HepG2 (cell line): ENCODE data around the gene DDOST. TPM values are rescaled to one million over a fixed set of nuclear protein-coding genes. Genes with fewer than 3 reads are reported as not detected.

ENCODE experiments used
- ATAC-seq: fragments of 200-7000 bp; cut with Tn5 transposase; 3 replicates; pipeline ENCODE4 v1.9.1; 2020; ENCODE audit warnings: mild to moderate bottlenecking, moderate library complexity
- BruUV-seq: library from RNA; stranded (reverse); fragments of 400-500 nt; replicated peaks from 2 replicates; lab custom pipeline; 2021; lab: Mats Ljungman, UMichigan
- CTCF ChIA-PET: fragments of 300-600 bp; formaldehyde crosslinking; extraction: SDS; loops from one replicate; lab custom pipeline; 2021; ENCODE audit warnings: low total read pairs, inconsistent platforms, low intra/inter-chr PET ratio; lab: Yijun Ruan, JAX
- POLR2A ChIA-PET: fragments of 350-600 bp; sonication (Branson Sonifier 250); formaldehyde crosslinking; loops from one replicate; lab custom pipeline; 2020; ENCODE audit warnings: antibody characterized with exemption, inconsistent platforms; lab: Yijun Ruan, JAX
- DNase-seq: peaks from one replicate; pipeline ENCODE4 v3.0.0-alpha.2; 2015; ENCODE audit warnings: low spot score
- FAIRE-seq: peaks from 3 replicates; lab custom pipeline; 2011; peaks lifted over from hg19 to GRCh38; lab: Jason Lieb, UNC
- H2AFZ ChIP-seq: one replicate; pipeline ENCODE4 v1.6.1; 2011; ENCODE audit warnings: low read length, inconsistent platforms
- H3K27ac ChIP-seq: fragments of 300-600 bp; 3 replicates; pipeline ENCODE4 v1.8.0; 2011; ENCODE audit warnings: mixed run types, mild to moderate bottlenecking, mixed read lengths, low read length, inconsistent platforms; ENCODE audit not compliant: insufficient read depth; ENCODE audit errors: extremely low read length
- H3K27me3 ChIP-seq, 2 experiments: fragments of 200-600 bp in 1 of 2; 2 replicates in 1 of 2; 3 replicates in 1 of 2; pipeline versions ENCODE4 v1.6.0 to v1.8.0; 2011; ENCODE audit warnings: low read length in 2 of 2, mild to moderate bottlenecking in 2 of 2, moderate library complexity in 2 of 2, inconsistent platforms in 1 of 2; ENCODE audit not compliant: insufficient read depth in 2 of 2, control insufficient read depth in 1 of 2
- H3K36me3 ChIP-seq, 2 experiments: fragments of 200-600 bp in 1 of 2; replicated peaks in 1 of 2; 2 replicates in 1 of 2; 3 replicates in 1 of 2; pipeline versions ENCODE4 v1.5.1 to v1.8.0; 2011; ENCODE audit warnings: low read length in 2 of 2, inconsistent platforms in 1 of 2; ENCODE audit not compliant: insufficient read depth in 2 of 2, control insufficient read depth in 1 of 2
- H3K4me1 ChIP-seq: 2 replicates; pipeline ENCODE4 v1.5.1; 2012; ENCODE audit warnings: low read length, inconsistent platforms; ENCODE audit not compliant: insufficient read depth
- H3K4me2 ChIP-seq: 2 replicates; pipeline ENCODE4 v1.6.0; 2011; ENCODE audit warnings: low read depth, low read length, inconsistent platforms
- H3K4me3 ChIP-seq, 3 experiments: fragments of 200-600 bp in 1 of 3; sonication (generic), shearing (Covaris generic) in 1 of 3; replicated peaks in 1 of 3; 2 replicates each; pipeline ENCODE4 v1.5.1; 2011 to 2016; ENCODE audit warnings: low read length in 3 of 3, inconsistent platforms in 2 of 3, low read depth in 2 of 3, mild to moderate bottlenecking in 2 of 3, control low read depth in 1 of 3, mixed read lengths in 1 of 3; ENCODE audit not compliant: insufficient read depth in 1 of 3
- H3K79me2 ChIP-seq: one replicate; pipeline ENCODE4 v1.6.1; 2011; ENCODE audit warnings: low read length, inconsistent platforms; ENCODE audit not compliant: insufficient read depth
- H3K9ac ChIP-seq: 2 replicates; pipeline ENCODE4 v1.6.0; 2011; ENCODE audit warnings: mild to moderate bottlenecking, low read depth, low read length, inconsistent platforms; ENCODE audit not compliant: insufficient read depth
- H3K9me3 ChIP-seq: 2 replicates; pipeline ENCODE4 v1.5.1; 2012; ENCODE audit warnings: mild to moderate bottlenecking, low read length
- H4K20me1 ChIP-seq: 2 replicates; pipeline ENCODE4 v1.6.0; 2011; ENCODE audit warnings: inconsistent platforms, mild to moderate bottlenecking, low read length, moderate library complexity; ENCODE audit not compliant: insufficient read depth
- CENPT ChIP-seq: sonication (generic); formaldehyde crosslinking; IDR thresholded peaks from 2 replicates; pipeline ENCODE4 v1.8.0; 2022; ENCODE audit warnings: low read depth, mild to moderate bottlenecking, moderate library complexity, missing genetic modification reagents
- HNF4G ChIP-seq, 2 experiments: sonication (generic) in 1 of 2; formaldehyde crosslinking in 1 of 2; IDR thresholded peaks; 2 replicates each; pipeline versions ENCODE4 v1.4.0 to v1.6.1; 2011 to 2020; ENCODE audit warnings: borderline replicate concordance in 2 of 2, low read depth in 2 of 2, mild to moderate bottlenecking in 2 of 2, low read length in 1 of 2, missing genetic modification reagents in 1 of 2, moderate library complexity in 1 of 2
- ZNF407 ChIP-seq: sonication (generic); formaldehyde crosslinking; IDR thresholded peaks from one replicate; pipeline ENCODE4 v1.5.1; 2020; ENCODE audit warnings: mild to moderate bottlenecking, missing genetic modification reagents; ENCODE audit errors: not compliant biosample characterization
- ZNF7 ChIP-seq: IDR thresholded peaks from 2 replicates; pipeline ENCODE4 v1.6.1; 2016; ENCODE audit warnings: missing biosample characterization, missing genetic modification reagents
- WGBS: methylation state at CpG from one replicate; pipeline ENCODE4 v1.1.6; 2017; ENCODE audit warnings: low lambda C conversion rate; 5-methylcytosine and 5-hydroxymethylcytosine counted together
- in situ Hi-C: cut with HindIII; loops from 2 replicates; pipeline ENCODE4 v1.10.0; 2017; ENCODE audit warnings: low pct_unique_long_range_greater_than_20kb; ENCODE audit not compliant: extremely low pct_ligation_motif_present
- intact Hi-C: fragments of 100-400 bp; cut with micrococcal nuclease; formaldehyde crosslinking; loops from one replicate; pipeline ENCODE4 v1.10.0; 2022; ENCODE audit not compliant: unreplicated experiment
- polyA plus RNA-seq, 8 experiments: library from polyadenylated mRNA; depleted of rRNA in 3 of 8; stranded (reverse) in 7 of 8; unstranded in 1 of 8; fragments of >200 nt; fragmentation: Illumina TruSeq in 4 of 8; extraction: Trizol in 4 of 8; gene quantifications; 2 replicates each; pipeline versions ENCODE4 v1.2.1 to v1.2.3, GENCODE V29; 2011 to 2016; ENCODE audit warnings: low read depth in 4 of 8, missing spikeins in 1 of 8, mixed read lengths in 1 of 8; ENCODE audit not compliant: insufficient read depth in 1 of 8
- total RNA-seq, 5 experiments: library from RNA; depleted of rRNA; stranded (reverse); fragments of >200 nt; fragmentation: Illumina TruSeq; extraction: Trizol; gene quantifications; 2 replicates each; pipeline ENCODE4 v1.2.3, GENCODE V29; 2016; ENCODE audit warnings: low read depth in 1 of 5
- TF ChIP-seq, protein P1 (sequence below): sonication (generic); formaldehyde crosslinking; IDR thresholded peaks from 2 replicates; pipeline ENCODE4 v1.9.0; 2022; ENCODE audit warnings: missing genetic modification reagents, mild to moderate bottlenecking, borderline replicate concordance
- TF ChIP-seq, protein P2 (sequence below): fragments of 450-650 bp; IDR thresholded peaks from 2 replicates; pipeline ENCODE4 v1.6.1; 2017

The DDOST gene
- total and polyA plus RNA-seq, 2 of the 13 experiments (the other 11 are each of a cell fraction or from before 2014, with no cell fraction given), result 335 to 494 TPM

DNA sequence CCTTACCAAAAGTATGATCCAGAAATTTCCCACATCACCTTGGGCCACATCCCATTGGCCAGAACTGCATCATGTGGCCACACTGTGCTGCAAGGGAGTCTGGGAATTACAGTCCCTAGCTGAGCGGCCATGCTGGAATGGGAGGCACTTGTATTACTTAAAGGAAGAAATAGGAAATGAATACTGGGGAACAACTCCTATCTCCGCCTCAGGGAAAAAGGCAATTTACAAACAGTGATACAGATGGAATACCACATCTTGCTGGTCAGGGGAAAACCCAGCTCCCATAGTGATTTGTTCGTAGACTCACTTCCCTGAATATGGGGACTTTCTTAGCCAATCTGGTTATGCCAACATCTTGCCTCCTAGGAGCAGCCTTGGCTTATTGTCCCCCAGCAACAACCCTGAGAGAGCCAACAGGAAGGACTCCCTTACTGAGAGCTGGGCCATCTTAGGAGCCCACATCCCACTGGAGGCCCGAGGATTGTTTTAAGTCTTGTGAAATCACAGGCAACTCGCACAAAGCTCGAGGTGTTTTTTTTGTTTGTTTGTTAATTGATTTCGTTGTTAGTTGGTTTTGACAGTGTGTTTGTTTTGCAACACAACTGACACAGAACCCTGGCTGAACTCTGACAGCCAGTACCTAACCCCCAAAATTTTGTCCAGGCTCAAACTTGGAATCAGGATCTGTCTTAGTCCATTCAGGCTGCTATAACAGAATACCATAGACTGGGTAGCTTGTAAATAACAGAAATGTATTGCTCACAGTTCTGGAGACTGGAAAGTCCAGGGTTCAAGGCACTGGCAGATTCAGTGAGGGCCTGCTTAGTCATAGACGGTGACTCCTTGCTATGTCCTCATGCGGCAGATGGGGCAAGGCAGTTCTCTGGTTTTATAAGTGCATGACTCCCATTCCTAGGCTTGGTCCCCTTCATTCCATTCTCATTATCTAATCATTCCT lies 57.4 kb downstream of the DDOST start:
- Histone ChIP-seq H3K79me2 (no peaks in the 10 kb centered on the region), H3K4me2 (peak overlapping the region; percentile 20; the same call in 1 of the 2 replicates), H3K4me3 (no peak overlapping the region), H4K20me1 (no peaks in the 10 kb centered on the region), H3K9me3 (no peaks in the 10 kb centered on the region), H3K4me1 (peaks cover 32% of the 10 kb centered on the region), H3K27me3 (no peaks in the 10 kb centered on the region), H3K9ac (no peak overlapping the region), H3K36me3 (no peaks in the 10 kb centered on the region), H2AFZ (no peak overlapping the region), H3K27ac (no peak overlapping the region)
- in situ Hi-C loops, result no loop called here
- intact Hi-C loops, result no loop called here
- CTCF ChIA-PET, result no interaction called here
- DNase-seq (peak; percentile 40), ATAC-seq (peak; percentile 48), FAIRE-seq (no peak)
- POLR2A ChIA-PET, result interaction anchor here (1.0 to 2.0 kb wide), 3 partner anchors 10 to 52 kb away, joined by 3 to 5 read pairs (median 5); no protein-coding TSS in a partner anchor
- WGBS, result 34% methylated on average over 9 of the region's 9 CpGs
- BruUV-seq, result no TSS peak
- no peak for TF ChIP-seq CENPT (CRISPR knock-in tag)
- TF ChIP-seq, protein P1, sequence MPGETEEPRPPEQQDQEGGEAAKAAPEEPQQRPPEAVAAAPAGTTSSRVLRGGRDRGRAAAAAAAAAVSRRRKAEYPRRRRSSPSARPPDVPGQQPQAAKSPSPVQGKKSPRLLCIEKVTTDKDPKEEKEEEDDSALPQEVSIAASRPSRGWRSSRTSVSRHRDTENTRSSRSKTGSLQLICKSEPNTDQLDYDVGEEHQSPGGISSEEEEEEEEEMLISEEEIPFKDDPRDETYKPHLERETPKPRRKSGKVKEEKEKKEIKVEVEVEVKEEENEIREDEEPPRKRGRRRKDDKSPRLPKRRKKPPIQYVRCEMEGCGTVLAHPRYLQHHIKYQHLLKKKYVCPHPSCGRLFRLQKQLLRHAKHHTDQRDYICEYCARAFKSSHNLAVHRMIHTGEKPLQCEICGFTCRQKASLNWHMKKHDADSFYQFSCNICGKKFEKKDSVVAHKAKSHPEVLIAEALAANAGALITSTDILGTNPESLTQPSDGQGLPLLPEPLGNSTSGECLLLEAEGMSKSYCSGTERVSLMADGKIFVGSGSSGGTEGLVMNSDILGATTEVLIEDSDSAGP (CRISPR knock-in tag), result no peak
- no peak for TF ChIP-seq HNF4G (IDR thresholded peaks at IDR 0.05; ENCODE audit: borderline replicate concordance, low read depth, low read length)
- TF ChIP-seq HNF4G (CRISPR knock-in tag; IDR thresholded peaks at IDR 0.05; ENCODE audit: borderline replicate concordance, low read depth), result no peak
- no peak for TF ChIP-seq ZNF407 (CRISPR knock-in tag)
- TF ChIP-seq, protein P2, sequence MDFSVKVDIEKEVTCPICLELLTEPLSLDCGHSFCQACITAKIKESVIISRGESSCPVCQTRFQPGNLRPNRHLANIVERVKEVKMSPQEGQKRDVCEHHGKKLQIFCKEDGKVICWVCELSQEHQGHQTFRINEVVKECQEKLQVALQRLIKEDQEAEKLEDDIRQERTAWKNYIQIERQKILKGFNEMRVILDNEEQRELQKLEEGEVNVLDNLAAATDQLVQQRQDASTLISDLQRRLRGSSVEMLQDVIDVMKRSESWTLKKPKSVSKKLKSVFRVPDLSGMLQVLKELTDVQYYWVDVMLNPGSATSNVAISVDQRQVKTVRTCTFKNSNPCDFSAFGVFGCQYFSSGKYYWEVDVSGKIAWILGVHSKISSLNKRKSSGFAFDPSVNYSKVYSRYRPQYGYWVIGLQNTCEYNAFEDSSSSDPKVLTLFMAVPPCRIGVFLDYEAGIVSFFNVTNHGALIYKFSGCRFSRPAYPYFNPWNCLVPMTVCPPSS, result no peak
- TF ChIP-seq ZNF7 (CRISPR knock-in tag), result no peak
